ENCODE measurements around the gene TBC1D22A.

DNA sequence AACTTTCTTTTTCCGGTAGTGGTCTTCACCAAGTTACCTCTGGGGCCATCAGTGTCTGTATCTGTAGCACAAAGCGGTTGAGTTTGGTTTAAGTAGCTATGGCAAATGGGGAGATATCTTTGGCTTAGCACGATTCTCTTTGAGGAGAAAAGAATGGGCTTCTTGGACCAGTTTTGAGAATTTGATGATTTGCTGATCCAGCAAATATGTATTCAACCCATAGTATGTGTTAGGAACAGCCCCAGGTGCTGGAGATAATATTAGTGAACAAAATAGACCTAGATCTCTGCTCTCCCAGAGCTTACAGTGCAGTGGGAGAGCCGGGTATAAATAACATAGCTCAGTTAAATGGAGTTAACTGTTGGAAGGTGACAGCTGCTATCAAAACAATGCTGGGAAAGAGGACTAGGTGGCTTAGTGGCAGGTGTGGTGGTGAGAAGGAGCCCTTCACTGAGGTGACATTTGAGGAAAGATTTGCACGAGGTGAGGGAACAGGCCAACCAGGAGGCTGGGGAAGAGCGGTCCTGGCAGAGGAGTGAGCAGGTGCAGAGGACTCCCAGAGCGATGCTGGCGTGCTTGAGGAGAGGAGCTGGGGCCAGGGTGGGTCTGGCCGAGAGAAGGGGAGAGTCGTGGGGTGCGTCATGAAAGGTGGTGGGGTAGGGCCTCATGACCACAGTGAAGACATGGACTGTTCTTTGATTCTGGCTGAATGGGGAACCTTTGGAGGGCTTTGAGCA lies 5.0 kb downstream of the TBC1D22A start:
- TF ChIP-seq, protein P1, sequence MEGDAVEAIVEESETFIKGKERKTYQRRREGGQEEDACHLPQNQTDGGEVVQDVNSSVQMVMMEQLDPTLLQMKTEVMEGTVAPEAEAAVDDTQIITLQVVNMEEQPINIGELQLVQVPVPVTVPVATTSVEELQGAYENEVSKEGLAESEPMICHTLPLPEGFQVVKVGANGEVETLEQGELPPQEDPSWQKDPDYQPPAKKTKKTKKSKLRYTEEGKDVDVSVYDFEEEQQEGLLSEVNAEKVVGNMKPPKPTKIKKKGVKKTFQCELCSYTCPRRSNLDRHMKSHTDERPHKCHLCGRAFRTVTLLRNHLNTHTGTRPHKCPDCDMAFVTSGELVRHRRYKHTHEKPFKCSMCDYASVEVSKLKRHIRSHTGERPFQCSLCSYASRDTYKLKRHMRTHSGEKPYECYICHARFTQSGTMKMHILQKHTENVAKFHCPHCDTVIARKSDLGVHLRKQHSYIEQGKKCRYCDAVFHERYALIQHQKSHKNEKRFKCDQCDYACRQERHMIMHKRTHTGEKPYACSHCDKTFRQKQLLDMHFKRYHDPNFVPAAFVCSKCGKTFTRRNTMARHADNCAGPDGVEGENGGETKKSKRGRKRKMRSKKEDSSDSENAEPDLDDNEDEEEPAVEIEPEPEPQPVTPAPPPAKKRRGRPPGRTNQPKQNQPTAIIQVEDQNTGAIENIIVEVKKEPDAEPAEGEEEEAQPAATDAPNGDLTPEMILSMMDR (IDR thresholded peaks at IDR 0.05): no peak
- no peak for TF ChIP-seq POLR2A (IDR thresholded peaks at IDR 0.05)
